SK-MEL-5 (cell line): ENCODE measurements around the gene PLD2. TPM values are rescaled to one million over a fixed set of nuclear protein-coding genes. Genes with fewer than 3 reads are reported as not detected.
A peak's percentile ranks its signal among the peaks of the same experiment; 100 is the strongest.

ENCODE experiments used
- DNase-seq: peaks from one replicate; pipeline ENCODE4 v3.0.0-alpha.2; 2016; ENCODE audit warnings: low read depth, low spot score
- in situ Hi-C: cut with HindIII; loops from 2 replicates; pipeline ENCODE4 v1.10.0; 2016; ENCODE audit warnings: low sequenced_read_pairs, high pct_unique_total_duplicates, low pct_unique_long_range_greater_than_20kb
- polyA plus RNA-seq, 2 experiments: library from polyadenylated mRNA; depleted of rRNA; stranded (reverse); fragments of >200 nt; gene quantifications; 2 replicates each; pipeline ENCODE4 v1.2.3, GENCODE V29; 2015
- total RNA-seq: library from RNA; depleted of rRNA; stranded (reverse); fragments of >200 nt; shearing (Covaris generic); gene quantifications from 2 replicates; pipeline ENCODE4 v1.2.3, GENCODE V29; 2014; rRNA removed

PLD2 gene
- 10.2 and 10.5 TPM in 2 replicates for total RNA-seq
- 11.5 and 16.9 TPM in 2 replicates for polyA plus RNA-seq (2015; cell fraction: cytosol; rRNA removed)
- 53.9 and 74.2 TPM in 2 replicates for polyA plus RNA-seq (2015; cell fraction: nucleus; rRNA removed)

- in situ Hi-C loops = no loop called here
- peak; percentile 84 for DNase-seq
Observed at GRCh38 chr17:4806777-4807604, at the start of gene PLD2. TSS of gene PLD2 (plus strand) at chr17:4807152. CDS start at chr17:4807773, 621 bp downstream.

GRCh38 chr17:4759776-4760236 lies 47.1 kb upstream of the PLD2 start:
- no peak for DNase-seq
- in situ Hi-C loops = no loop called here

GRCh38 chr17:4764595-4764994 lies 42.4 kb upstream of the PLD2 start:
- in situ Hi-C loops = no loop called here
- no peak for DNase-seq

GRCh38 chr17:4766201-4766600 lies 40.8 kb upstream of the PLD2 start:
- in situ Hi-C loops = no loop called here

GRCh38 chr17:4766723-4767122 lies 40.2 kb upstream of the PLD2 start:
- in situ Hi-C loops = no loop called here
- no peak for DNase-seq

More at GRCh38 chr17:4766201-4766600, 40.8 kb upstream of the PLD2 start:
- no peak for DNase-seq

- DNase-seq = no peak
- in situ Hi-C loops = no loop called here
Observed at GRCh38 chr17:4768298-4768697, 38.7 kb upstream of the PLD2 start.

- in situ Hi-C loops = no loop called here
- no peak for DNase-seq
Observed at GRCh38 chr17:4769628-4770027, 37.3 kb upstream of the PLD2 start.

GRCh38 chr17:4771519-4772234 lies 35.3 kb upstream of the PLD2 start, which contains the start of gene TM4SF5:
TSS of gene TM4SF5 (plus strand) at chr17:4771886. CDS start at chr17:4771923, 37 bp downstream.
- no peak for DNase-seq
- in situ Hi-C loops = no loop called here

- DNase-seq = no peak
- in situ Hi-C loops = no loop called here
Observed at GRCh38 chr17:4772235-4772613, 34.7 kb upstream of the PLD2 start.

- in situ Hi-C loops = no loop called here
- DNase-seq = no peak
Observed at GRCh38 chr17:4777969-4778760, 28.8 kb upstream of the PLD2 start.

GRCh38 chr17:4780325-4780955 lies 26.5 kb upstream of the PLD2 start:
- no peak for DNase-seq
- in situ Hi-C loops = no loop called here

GRCh38 chr17:4782652-4783051 lies 24.3 kb upstream of the PLD2 start:
- in situ Hi-C loops = no loop called here
- DNase-seq = no peak

- in situ Hi-C loops = no loop called here
- DNase-seq = no peak
Observed at GRCh38 chr17:4785311-4786105, 21.4 kb upstream of the PLD2 start.

- in situ Hi-C loops = no loop called here
- no peak for DNase-seq
Observed at GRCh38 chr17:4786106-4786511, 20.8 kb upstream of the PLD2 start, which contains the start of gene VMO1. TSS of gene VMO1 (minus strand) at chr17:4786364. CDS start at chr17:4786352, 12 bp downstream.

GRCh38 chr17:4786516-4786915 lies 20.4 kb upstream of the PLD2 start:
- no peak for DNase-seq
- in situ Hi-C loops = no loop called here

- DNase-seq = no peak
Observed at GRCh38 chr17:4788159-4788806, 18.7 kb upstream of the PLD2 start.

More at GRCh38 chr17:4788159-4788806, 18.7 kb upstream of the PLD2 start:
- in situ Hi-C loops = no loop called here
